HG03064 (cell line): ENCODE data around the gene CD300LB.
"Not testable (repeated sequence)": the region's sequence is repeated elsewhere in the genome, so short reads cannot be mapped to it uniquely, and the experiment has no call there.

ENCODE experiments used
- ATAC-seq: cut with Tn5 transposase; IDR thresholded peaks from one replicate; pipeline ENCODE4 v1.9.1; 2021; ENCODE audit warnings: low read depth; ENCODE audit not compliant: unreplicated experiment

CD300LB gene

DNA sequence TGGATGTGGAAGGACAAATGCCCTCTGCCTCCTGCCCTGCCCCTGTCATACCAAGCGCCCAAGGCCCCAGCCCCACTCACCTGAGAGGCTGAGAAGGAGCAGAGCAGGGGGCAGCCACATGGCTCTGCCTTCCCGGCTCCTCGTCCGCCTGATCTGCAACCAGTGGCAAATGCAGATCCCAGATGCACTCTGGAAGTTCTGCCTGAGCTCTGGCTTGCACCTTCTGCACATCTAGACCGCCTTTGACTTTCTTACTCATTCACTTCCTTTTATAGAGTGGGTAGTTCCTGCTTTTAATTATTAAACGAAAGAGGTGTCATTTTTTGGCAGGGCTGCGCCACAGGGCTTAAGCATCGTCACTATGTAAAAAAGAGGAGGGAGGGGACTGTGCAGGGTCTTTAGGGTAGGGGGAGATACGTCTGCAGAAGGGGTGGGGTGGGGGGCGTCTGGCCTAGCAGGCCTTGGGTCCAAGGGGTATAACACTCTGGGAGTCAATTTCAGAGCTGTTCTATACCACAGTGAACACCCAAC lies at the start of gene CD300LB:
Gene CD300LB, minus strand, starts transcription at position 245 of the 531 bp plus-strand sequence. Its CDS starts 125 bp downstream, at position 120.
- no peak for ATAC-seq

- no peak for ATAC-seq
Observed at GRCh38 chr17:74579900-74580299, 48.6 kb upstream of the CD300LB start.

GRCh38 chr17:74578979-74579378 lies 47.7 kb upstream of the CD300LB start:
- ATAC-seq: no peak

DNA sequence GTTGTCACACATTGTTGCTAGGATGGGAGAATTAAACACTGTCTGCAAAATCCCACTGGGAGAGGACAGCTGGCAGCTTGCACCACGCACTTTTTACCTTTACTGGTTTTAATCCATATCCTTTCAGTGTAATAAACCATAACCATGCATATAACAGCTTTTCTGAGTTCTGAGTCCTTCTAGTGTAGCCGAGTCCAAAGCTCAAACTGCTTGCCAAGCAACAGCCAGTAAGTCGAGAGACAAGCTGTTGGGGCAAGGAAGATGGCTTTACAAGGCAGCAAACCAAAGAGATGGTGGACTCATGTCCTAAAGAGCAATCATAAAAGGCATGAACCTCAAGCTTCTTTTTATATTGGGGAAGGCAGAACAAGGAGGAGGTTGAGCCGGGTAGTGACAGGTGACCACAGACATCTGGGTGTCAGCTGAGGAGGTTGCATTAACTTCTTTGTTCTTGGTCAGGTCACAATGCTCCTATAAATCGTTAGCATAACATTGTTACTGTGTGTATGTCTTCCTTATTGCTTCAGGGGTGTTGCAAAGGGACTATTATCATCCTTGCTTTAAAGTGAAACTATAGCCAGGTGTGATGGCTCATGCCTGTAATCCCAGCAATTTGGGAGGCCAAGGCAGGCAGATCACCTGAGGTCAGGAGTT lies 43.3 kb upstream of the CD300LB start:
- no peak for ATAC-seq

DNA sequence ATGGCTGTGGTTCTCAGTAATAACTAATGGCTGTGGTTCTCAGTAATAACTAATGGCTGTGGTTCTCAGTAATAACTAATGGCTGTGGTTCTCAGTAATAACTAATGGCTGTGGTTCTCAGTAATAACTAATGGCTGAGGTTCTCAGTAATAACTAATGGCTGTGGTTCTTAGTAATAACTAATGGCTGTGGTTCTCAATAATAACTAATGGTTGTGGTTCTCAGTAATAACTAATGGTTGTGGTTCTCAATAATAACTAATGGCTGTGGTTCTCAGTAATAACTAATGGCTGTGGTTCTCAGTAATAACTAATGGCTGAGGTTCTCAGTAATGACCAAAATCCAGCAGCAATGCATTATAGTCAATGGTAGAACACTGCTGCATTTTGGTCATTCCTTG lies 42.4 kb upstream of the CD300LB start:
- ATAC-seq: not testable (repeated sequence)

DNA sequence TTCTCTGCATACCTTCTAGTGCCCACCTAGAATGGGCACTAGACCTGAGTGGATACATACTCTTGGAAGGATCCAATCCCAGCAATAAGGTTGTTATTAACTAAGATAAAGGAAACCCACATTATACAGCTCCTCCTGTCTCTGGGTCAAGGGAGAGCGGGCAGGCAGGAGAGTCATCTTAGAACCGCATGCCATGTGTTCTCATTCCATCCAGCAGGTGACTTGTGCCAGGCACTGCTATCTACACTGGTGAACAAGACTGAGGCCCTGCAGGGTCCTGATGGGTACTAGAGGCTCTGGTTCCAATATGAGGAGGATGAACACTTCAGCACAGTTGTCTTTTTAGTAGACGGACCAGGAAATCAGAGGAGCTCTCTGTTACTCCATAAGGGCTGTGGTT lies 41.9 kb upstream of the CD300LB start:
- no peak for ATAC-seq

GRCh38 chr17:74571621-74572270 lies 40.5 kb upstream of the CD300LB start:
- no peak for ATAC-seq

DNA sequence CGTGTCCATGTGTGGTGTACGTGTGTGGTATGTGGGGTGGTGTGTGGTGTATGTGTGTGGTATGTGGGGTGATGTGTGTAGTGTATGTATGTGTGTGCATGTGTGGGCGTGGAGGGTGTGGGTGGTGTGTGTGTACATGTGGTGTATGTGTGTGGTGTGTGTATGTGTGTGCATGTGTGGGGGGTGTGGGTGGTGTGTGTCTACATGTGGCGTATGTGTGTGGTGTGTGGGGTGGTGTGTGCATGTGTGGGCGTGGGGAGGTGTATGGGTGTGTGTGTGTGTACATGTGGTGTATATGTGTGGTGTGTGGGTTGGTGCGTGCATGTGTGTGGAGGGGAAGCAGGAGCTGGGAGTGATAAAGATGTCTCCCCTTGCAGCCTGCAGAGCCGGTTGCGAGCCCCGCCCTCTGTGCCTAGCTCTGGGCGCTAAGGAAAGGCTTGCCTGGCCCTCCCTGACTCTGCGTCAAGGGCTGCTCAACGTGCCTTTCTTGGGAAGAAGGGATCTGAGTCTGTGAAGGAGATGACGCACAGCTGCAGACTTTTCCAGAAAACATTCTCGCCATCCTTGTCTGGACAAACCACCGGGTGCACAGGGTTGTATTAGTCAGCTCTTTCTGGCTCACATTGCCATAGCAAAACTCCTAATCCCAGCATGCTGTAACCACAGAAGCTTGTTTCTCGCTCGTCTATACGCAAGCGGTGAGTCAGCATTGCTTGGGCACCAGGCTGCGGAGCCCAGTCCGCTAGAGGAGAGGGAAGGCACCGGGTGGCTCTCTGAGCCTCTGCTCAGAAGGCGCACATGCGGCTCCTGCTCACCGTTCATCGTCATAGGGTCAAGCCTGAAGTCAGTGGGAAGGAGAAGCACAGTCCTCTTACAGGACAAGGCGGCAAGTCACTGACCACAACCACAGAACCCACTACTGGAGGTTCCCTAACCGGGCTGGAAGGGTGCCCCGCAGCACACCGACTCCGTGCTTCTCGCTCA lies 38.0 kb upstream of the CD300LB start:
- no peak for ATAC-seq

DNA sequence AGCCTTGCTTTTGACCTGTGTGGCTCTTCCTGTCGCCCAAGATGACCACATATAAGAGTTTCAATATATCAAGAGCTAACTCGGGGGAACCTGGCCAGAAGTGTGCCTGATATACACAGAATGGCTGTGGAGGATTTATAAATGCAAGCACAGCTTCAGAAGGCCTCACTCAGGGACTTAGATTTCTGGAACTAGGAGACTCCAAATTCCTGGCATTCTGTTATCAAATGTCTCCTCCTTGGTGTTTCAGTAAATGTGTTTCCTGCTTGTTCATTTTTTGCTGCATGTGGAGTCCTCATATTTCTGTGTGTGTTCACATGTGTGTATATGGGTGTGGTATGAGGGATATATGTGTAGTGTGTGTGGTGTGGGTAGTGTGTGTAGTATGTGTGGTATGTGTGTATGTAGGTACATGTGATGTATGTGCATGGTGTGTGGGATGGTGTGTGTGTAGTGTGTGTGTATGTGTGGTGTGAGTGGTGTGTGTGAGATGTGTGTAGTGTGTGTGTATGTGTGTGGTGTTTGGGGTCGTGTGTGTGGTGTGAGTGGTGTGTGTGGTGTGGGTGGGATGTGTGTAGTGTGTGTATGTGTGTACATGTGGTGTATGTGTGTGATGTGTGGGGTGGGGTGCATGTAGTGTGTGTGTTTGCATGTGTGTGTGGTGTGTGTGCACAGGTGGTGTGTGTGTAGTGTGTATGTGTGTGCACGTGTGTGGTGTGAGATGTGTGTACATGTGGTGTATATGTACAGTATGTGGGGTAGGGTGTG lies 37.0 kb upstream of the CD300LB start:
- no peak for ATAC-seq

- ATAC-seq: no peak
Observed at GRCh38 chr17:74567397-74567796, 36.1 kb upstream of the CD300LB start, which contains the start of gene CD300H. TSS of gene CD300H (minus strand) at chr17:74567509.

DNA sequence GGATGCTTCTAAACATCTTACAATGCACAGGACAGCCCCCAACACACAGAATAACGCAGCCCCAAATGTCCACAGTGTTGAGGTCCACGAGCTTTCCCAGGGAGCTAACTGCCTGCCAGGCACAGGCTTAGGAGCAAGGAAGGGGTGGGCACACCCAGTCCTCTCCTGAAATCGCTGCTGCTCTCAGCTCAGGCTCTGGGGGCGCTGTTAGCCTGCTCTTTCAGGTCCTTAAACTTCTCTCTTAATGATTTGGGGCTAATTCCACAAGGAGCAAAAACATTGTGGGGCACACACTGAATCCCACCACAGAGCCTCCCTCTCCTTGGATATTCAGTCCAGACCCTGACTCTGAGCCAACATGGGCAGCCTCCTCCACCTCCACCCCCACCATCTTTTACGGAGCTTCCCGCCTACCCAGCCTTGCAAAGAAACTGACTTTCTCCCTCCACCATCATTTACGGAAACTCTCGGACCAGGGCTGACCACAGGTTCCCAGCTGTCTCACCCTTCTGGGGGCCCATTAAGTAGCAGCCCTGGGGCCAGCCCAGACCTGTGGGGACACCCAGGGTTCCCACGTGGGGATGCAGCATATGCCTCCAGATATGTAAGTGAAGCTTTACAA lies 35.0 kb upstream of the CD300LB start:
- no peak for ATAC-seq

DNA sequence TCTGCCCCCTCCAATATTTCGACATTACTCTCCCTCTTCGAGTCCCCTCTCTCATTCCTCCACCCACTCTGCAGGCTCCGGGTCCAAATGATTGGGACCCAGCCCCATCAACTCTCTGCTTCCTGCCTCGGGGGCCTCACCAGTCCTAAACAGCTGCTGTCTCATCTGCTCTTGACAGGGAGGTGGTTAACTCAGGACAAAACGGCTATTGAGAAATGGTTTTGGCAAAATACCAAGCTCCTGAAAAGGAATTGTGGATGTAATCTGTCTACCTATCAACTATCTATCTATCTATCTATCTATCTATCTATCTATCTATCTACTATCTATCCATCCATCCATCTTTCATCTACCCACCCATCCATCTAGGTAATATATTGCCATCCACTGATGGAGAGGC lies 33.9 kb upstream of the CD300LB start:
- ATAC-seq: no peak

GRCh38 chr17:74563358-74563757 lies 32.1 kb upstream of the CD300LB start:
- no peak for ATAC-seq

GRCh38 chr17:74561586-74561985 lies 30.3 kb upstream of the CD300LB start:
- ATAC-seq: no peak

DNA sequence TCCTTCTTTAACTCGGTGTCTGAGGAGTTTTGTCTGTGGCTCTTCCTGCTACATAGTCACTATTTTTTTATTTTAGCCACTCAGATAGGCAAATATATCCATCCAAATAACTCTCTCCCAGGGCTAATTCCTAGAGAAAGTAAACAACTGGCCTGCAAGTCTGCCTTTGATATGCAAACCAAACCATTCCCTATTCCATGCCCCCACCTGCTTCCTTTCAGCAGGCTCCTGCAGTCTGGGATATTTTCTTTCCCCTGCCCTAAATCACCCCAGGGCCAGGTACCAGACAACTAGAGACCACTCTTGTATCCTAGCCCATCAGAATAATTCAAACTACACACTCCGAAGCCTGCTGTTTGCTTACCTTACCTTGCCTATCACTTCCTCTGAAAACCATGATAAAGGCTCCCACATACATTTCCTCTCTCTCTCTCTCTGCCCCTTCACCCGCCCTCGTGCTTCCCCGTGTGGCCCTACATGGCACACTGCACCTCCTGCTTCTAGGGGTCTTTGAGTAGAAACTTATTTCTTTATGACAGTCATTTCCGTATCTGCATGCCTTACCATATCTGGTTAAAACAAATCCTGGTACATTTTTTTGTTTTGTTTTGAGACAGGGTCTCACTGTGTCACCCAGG lies 27.7 kb upstream of the CD300LB start:
- ATAC-seq: no peak

DNA sequence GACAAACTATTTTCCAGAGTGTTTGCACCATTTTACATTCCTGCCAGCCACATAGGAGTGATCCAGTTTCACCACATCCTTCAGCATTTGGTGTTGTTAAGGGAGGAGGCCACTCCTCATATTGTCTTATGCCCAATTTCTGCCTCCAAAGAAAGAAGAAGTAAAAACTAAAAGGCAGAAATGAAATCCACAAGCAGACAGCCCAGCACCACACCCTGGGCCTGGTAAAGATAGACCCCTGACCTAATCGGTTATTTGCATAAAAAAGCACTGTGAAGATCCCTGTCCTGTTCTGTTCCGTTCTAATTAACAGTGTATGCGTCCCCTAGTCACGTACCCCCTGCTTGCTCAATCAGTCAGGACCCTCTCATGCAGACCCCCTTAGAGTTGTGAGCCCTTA lies 27.1 kb upstream of the CD300LB start:
- ATAC-seq: not testable (repeated sequence)

DNA sequence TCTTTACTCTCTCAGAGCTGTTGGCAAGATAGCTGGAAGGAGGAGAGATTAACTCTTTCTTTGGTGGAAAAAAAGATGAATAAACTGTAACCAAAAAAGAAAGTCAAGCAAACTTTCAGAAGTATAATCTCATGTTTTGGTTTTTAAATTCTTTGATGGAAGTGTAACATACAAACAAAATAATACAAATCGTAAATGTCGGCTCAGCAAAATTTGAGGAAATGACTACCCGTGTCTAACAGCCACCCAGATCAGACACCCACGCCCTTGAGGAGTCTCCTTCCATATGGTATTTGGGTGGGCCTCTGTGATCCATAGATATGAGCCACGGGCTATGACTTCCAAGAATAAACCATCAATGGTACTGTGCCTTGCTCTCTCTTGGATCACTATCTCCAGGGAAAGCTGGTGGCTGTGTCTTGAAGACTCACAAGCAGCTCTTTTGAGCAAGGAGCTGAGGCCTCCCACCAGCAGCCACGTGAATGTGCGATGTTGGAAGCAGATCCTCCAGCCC lies 24.2 kb upstream of the CD300LB start:
- no peak for ATAC-seq

GRCh38 chr17:74554909-74555308 lies 23.6 kb upstream of the CD300LB start:
- no peak for ATAC-seq

DNA sequence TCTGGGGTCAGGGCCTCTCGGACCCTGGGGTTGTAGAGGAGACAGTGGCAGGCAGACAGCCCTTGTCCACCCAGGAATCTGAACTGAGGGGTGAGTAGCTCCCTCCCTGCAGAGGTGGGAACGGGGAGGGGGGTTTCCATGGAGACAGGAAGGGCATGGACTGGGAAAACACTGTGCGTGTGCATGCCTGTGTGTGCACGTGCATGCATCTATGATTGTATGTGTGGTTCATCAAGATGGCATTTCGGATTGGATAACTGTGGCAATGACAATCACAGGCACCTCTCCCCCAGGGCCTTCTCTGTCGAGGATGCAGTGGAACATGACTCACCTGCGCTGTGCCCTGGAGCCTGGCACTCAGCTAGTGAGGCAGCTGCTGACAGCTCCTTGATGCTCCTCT lies 20.8 kb upstream of the CD300LB start:
- ATAC-seq: no peak
